Type B pancreatic cell (in vitro differentiated cells): ENCODE measurements around the gene MYO9A. TPM values are rescaled to one million over a fixed set of nuclear protein-coding genes. Genes with fewer than 3 reads are reported as not detected.

ENCODE experiments used
- DNase-seq: peaks from one replicate; pipeline ENCODE4 v3.0.0; 2021; ENCODE audit warnings: mixed read lengths; ENCODE audit not compliant: unreplicated experiment; ENCODE audit errors: extremely low spot score
- H3K27ac Mint-ChIP-seq: 2 replicates; pipeline ENCODE4 v1.8.0; 2021; ENCODE audit warnings: mild to moderate bottlenecking, mixed read lengths
- H3K27me3 Mint-ChIP-seq: 2 replicates; pipeline ENCODE4 v1.8.0; 2021; ENCODE audit warnings: mixed read lengths
- H3K36me3 Mint-ChIP-seq: 2 replicates; pipeline ENCODE4 v1.8.0; 2021; ENCODE audit warnings: mixed read lengths
- H3K4me1 Mint-ChIP-seq: one replicate; pipeline ENCODE4 v1.8.0; 2021; ENCODE audit warnings: mixed read lengths; ENCODE audit not compliant: unreplicated experiment
- H3K4me3 Mint-ChIP-seq: 2 replicates; pipeline ENCODE4 v1.8.0; 2021; ENCODE audit warnings: mild to moderate bottlenecking, mixed read lengths
- H3K9me3 Mint-ChIP-seq: 2 replicates; pipeline ENCODE4 v1.8.0; 2021; ENCODE audit warnings: mixed read lengths
- total RNA-seq: library from RNA; stranded (reverse); gene quantifications from 2 replicates; pipeline ENCODE4 v1.2.1, GENCODE V29; 2021; ENCODE audit warnings: low replicate concordance
- TF ChIP-seq, protein P1 (sequence below): fragments of 200-600 bp; sonication (generic); conservative IDR thresholded peaks from 2 replicates; pipeline ENCODE4 v1.5.0; 2021; ENCODE audit warnings: antibody characterized with exemption, mild to moderate bottlenecking

MYO9A gene
- total RNA-seq, 1 donor from 2014 or later, result 43.4 TPM

DNA sequence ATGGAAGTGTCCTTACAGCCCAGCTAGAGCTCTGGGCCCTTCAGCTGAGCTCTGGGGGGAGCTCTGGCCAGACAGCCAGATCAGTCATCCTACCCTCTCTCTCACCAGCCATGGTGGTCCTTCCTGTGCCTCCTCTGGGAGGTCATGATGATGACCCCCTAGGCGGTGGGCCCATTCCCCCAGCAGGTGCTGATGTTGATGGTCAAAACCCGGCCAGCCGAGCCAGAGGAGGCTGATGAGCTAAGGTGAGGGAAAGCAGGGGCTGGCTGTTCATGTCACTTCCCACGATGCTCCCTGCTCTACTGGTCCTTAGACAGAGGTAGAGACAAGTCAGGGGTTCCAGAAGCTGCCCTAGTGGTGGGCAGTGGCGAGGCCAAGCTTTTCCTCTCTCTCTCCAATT is 44.6 kb upstream of the MYO9A start:
- Mint-ChIP-seq H3K27me3 (no peaks in the 10 kb centered on the region), H3K9me3 (no peaks in the 10 kb centered on the region), H3K27ac (no peak overlapping the region), H3K4me3 (no peak overlapping the region), H3K36me3 (no peaks in the 10 kb centered on the region), H3K4me1 (no peaks in the 10 kb centered on the region)
- DNase-seq, result no peak
- TF ChIP-seq, protein P1, sequence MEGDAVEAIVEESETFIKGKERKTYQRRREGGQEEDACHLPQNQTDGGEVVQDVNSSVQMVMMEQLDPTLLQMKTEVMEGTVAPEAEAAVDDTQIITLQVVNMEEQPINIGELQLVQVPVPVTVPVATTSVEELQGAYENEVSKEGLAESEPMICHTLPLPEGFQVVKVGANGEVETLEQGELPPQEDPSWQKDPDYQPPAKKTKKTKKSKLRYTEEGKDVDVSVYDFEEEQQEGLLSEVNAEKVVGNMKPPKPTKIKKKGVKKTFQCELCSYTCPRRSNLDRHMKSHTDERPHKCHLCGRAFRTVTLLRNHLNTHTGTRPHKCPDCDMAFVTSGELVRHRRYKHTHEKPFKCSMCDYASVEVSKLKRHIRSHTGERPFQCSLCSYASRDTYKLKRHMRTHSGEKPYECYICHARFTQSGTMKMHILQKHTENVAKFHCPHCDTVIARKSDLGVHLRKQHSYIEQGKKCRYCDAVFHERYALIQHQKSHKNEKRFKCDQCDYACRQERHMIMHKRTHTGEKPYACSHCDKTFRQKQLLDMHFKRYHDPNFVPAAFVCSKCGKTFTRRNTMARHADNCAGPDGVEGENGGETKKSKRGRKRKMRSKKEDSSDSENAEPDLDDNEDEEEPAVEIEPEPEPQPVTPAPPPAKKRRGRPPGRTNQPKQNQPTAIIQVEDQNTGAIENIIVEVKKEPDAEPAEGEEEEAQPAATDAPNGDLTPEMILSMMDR, result no peak

DNA sequence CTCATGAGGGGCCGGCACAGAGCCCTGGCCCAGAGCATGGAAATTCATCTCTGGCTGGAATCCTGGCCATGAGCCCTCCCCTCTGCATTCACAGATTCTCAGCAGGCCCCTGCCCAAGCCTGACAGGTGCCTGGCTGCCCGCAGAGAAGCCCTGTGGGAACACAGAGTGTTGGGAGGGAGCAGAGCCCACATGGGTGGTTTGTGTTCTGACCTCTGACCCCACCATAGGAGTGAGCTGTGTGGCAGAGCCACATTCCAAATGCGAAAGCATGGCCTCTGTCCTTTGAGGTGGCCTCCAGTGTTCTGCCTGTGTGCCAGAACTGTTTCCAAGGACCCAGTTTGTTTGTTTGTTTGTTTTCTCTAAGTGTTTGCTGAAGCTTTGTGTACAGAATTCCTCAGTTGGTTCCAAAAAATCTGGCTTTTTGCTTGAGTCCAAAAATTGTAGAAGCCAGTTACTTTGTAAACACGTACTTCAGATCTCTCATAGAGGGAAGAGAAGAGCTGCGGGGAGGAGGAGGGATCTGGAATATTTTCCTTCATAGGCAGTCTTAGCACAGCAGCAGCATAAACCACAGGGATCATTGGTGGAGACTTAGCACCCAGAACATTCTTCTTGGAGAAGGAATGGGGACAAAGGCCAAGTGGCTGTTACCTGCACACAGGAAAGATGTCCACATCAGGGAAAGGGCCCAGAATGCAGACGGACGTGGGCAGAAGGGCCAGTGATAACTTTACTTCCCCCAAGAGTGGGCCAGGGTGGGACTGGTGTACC is 43.6 kb upstream of the MYO9A start:
- TF ChIP-seq, protein P1, result no peak
- H3K27ac Mint-ChIP-seq, result no peak overlapping the region
- no peak overlapping the region for H3K4me3 Mint-ChIP-seq
- H3K4me1 Mint-ChIP-seq, result no peaks in the 10 kb centered on the region
- H3K36me3 Mint-ChIP-seq, result no peaks in the 10 kb centered on the region
- H3K9me3 Mint-ChIP-seq, result no peaks in the 10 kb centered on the region
- no peaks in the 10 kb centered on the region for H3K27me3 Mint-ChIP-seq
- DNase-seq, result no peak

DNA sequence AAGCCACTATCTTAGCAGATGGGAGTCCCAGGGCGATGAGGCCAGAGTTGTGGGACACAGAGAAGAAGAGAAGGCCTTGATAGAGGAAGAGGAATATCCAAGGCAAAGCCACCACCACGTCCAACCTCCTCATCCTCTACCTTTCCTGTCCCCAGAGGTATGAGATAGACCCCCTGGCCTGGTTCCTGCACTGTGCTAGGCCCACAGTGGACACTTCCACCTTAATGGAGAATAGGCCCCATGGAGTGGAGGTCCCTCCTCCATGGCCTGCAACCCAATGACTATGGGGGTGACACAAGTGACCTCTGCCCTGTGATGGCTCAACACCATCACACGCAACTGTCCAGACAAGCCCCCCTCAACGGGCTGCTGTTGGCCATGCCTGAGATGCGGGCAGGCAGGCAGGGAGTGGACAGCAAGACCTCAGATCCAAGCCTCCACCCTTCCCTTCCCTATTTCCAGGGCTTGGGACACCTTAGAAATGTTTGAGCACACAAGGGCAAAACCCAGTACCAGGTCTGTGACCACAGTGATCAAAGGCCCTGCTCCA is 42.8 kb upstream of the MYO9A start:
- Mint-ChIP-seq H3K27me3 (no peaks in the 10 kb centered on the region), H3K36me3 (no peaks in the 10 kb centered on the region), H3K4me1 (peaks cover 2% of the 10 kb centered on the region), H3K27ac (no peak overlapping the region), H3K9me3 (no peaks in the 10 kb centered on the region), H3K4me3 (no peak overlapping the region)
- TF ChIP-seq, protein P1, result no peak
- no peak for DNase-seq

- TF ChIP-seq, protein P1, result no peak
- Mint-ChIP-seq H3K27me3 (no peaks in the 10 kb centered on the region), H3K4me1 (peaks cover 10% of the 10 kb centered on the region), H3K27ac (no peak overlapping the region), H3K36me3 (no peaks in the 10 kb centered on the region), H3K4me3 (no peak overlapping the region), H3K9me3 (no peaks in the 10 kb centered on the region)
- DNase-seq, result no peak
These were observed 39.0 kb upstream of the MYO9A start for GRCh38 chr15:72156928-72157327.

DNA sequence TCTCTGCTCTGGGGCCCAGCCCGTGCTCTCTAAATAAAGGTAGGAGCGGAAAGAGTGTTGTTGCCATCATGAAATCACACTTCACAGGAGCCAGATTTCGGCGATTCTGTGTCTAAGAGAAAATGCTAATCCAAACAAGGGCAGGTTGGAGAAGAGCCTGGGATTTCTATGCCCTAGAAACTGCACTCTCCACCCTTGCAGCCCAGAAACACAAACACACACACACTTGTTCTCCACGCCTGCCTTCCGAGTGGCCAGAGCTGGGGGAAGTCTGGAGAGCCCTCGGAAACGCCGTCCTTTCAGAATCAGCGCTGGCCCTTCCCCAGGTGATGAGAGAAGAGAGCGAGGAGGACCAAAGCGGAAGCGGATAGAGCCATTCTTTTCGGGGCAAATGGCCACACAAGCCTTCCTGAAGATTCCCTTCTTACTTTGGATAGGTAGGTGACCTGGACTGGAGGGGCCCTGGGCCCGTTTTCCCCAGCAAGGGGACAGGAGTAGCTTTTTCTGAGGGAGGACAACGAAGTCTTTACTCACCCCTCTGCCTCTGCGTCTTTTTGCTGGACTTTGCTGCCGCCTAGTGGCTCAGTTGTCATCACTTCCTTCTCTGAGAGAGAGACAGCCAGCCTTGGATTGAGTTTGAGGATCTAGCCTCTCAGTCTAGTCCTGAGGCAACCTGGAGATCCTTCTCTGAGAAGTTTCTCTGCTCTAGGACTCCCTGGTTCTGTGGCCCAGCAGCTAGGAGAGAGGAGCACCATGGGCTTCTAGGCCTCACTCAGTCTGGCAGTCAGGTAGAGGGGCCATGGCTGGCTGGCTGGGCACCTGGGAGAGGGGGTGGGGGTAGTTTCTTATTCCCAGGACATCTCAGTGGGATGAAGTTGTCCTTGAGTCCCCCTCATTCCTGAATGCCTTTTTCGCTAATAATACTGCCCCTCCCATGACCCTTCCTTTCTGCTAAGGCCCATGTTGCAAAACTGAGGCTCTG is 38.0 kb upstream of the MYO9A start:
- Mint-ChIP-seq H3K9me3 (no peaks in the 10 kb centered on the region), H3K27me3 (no peaks in the 10 kb centered on the region), H3K36me3 (no peaks in the 10 kb centered on the region), H3K4me3 (peak overlapping the region; percentile 80), H3K27ac (peak overlapping the region; percentile 62), H3K4me1 (peaks cover 10% of the 10 kb centered on the region)
- DNase-seq, result no peak
- TF ChIP-seq, protein P1, result peak; percentile 93
